HG02623 (cell line): ENCODE measurements around the gene PET100.
"Not testable (repeated sequence)": the region's sequence is repeated elsewhere in the genome, so short reads cannot be mapped to it uniquely, and the experiment has no call there.

Experiments
- ATAC-seq: cut with Tn5 transposase; IDR thresholded peaks from one replicate; pipeline ENCODE4 v1.9.1; 2021; ENCODE audit warnings: moderate library complexity; ENCODE audit not compliant: unreplicated experiment

The PET100 gene

DNA sequence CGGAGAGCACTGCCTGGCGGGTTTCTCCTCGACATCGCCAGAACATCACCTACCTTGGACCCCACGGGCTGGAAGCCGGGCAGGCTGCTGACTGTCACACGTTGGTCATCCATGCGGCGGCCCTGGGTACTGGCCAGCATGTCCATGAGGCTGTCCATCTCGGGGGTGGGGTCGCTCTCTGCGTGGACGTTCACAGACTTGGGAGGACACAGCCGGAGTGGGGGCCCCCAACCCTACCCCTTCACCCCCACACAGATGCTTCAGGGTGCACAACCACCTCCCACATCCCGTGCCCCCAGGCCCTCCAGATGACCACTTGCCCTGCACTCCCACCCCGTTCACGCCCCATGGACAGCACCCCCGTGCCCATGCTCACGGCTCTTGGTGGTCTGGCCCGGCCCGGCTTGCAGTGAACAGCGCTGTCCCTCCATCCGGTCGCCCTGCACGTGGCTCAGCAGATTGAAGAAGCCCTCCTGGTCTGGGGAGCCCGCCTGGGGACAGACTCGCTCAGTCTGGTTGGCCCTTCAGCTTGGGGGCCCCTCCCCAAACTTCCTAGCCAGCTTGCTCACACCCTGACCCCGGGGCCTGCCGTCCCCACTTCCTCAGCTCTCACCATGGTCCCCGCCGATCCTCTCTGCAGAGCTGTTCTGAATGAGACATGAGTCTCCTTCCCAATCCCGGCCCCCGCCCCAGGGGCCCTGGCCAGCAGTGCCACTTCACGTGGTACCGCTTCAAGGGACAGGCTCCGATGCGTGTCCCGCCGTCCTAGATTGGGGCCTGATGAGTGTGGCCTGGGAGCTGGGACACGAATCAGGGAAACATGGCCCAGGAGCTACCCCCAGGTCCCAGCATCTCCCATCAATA lies 3.0 kb downstream of the PET100 start:
- no peak for ATAC-seq

GRCh38 chr19:7633698-7634097 lies 4.1 kb downstream of the PET100 start, which contains the start of gene PCP2:
PCP2 (minus strand) TSS chr19:7633719; CDS start chr19:7633457, 262 bp downstream.
- ATAC-seq, result no peak

DNA sequence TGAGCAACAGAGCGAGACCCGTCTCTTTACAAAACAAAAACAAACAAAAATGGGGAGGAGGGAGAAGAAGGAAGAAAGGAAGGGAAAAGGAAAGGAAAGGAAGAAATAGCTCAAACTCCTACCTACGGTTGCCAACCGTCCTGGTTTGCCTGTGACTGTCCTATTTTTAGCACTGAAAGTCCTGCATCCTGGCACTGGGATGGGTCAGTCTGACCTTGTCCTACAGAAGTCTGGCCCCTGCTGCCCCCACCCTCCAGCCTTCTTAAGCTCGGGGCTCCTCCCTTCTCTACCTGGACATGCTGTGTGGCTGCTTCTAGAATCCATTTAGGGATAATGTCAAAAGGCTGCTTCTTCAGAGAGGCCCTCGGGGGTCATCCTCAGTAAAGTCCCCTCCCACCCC lies 6.1 kb downstream of the PET100 start:
- no peak for ATAC-seq

- ATAC-seq, result no peak
Observed at GRCh38 chr19:7636317-7636690, 6.7 kb downstream of the PET100 start.

GRCh38 chr19:7636691-7637373 lies 7.2 kb downstream of the PET100 start, which contains the start of gene STXBP2:
STXBP2 (plus strand) TSS chr19:7637110; CDS start chr19:7637150, 40 bp downstream.
- peak; percentile 66 for ATAC-seq

DNA sequence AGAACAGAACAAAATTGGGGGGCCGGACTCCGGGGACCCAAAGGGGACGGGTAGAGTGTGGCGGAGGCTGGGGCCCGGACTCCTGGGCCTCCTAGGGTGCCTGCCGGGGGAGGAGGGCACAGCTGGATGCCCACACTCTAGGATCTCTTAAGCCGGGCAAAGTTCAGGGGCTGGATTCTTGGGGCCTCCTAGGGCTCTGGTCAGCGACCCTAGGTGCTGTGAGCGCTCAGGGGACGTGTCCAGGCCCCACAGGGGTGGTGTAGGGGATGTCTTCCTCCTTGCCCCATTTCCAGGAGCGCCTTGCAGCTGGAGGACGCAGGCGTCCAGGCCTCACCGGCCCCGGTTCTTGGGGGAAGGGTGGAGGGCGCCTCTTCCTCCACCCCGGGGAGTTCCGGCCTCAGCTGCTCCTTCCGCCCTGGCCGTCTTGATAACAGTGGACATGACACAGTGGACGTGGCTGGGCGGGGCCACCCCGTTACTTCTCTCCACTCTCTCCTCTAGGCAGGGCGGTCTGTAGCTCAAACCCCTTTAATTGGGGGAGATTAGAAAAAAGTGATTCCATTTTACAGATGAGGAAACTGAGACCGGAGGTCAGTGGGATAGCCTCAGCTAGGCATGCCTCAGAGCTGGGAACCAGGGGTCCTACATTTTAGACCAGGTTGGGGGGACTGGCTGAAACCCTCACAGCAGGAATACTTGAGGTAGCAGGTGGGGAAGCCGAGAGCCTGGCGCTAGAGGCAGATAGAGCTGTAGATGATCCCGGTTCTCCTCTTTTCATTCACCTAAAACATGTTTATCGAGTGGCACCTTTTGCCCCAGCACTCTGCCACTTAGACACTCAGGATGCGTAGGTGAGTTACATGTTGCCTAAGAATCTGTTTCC lies 8.0 kb downstream of the PET100 start:
- ATAC-seq, result no peak

DNA sequence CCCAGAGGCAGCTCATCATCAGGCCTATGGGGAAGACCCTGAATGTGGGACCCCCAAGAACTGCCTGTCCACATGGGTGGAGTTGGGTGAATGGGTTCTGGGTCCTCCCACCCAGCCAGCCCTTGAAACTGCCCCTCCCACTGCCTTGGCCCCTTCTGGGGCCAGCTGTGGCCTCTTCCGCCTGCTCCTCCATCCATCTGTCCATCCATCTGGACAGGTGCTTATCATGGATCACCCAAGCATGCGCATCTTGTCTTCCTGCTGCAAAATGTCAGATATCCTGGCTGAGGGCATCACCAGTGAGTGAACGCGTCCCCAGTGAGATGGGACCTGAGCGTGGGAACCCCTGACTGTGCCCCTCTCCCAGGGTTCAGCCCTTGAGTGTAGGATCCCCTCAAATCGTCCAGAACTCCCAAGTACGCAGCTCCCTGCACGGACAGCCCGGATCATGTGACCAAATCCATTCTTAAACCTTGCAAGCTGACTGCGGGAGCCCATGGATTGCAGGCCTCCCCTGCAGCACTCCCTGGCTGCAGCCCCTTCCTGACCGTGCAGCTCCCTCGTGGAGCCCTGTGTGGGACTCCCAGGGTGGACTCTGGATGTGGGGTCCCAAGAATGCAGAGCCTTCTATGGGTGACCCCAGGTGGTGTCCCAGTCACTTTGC lies 9.3 kb downstream of the PET100 start:
- no peak for ATAC-seq

GRCh38 chr19:7639863-7640348 lies 10.3 kb downstream of the PET100 start:
- ATAC-seq, result no peak

DNA sequence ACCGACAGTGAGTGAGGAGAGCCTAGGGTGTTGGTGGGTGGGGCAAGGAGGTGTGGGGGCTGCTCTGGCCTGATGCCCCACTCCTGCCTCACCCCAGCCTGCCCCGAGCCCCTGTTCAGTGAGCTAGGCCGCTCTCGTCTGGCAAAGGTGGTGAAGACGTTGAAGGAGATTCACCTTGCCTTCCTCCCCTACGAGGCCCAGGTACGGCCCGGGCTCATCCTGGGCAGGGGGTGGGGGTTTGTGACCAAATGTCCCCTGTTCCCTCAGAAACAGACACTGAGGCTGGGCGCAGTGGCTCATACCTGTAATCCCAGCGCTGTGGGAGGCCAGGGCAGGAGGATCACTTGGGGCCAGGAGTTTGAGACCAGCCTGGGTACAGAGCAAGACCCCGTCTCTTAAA lies 11.2 kb downstream of the PET100 start:
- no peak for ATAC-seq

DNA sequence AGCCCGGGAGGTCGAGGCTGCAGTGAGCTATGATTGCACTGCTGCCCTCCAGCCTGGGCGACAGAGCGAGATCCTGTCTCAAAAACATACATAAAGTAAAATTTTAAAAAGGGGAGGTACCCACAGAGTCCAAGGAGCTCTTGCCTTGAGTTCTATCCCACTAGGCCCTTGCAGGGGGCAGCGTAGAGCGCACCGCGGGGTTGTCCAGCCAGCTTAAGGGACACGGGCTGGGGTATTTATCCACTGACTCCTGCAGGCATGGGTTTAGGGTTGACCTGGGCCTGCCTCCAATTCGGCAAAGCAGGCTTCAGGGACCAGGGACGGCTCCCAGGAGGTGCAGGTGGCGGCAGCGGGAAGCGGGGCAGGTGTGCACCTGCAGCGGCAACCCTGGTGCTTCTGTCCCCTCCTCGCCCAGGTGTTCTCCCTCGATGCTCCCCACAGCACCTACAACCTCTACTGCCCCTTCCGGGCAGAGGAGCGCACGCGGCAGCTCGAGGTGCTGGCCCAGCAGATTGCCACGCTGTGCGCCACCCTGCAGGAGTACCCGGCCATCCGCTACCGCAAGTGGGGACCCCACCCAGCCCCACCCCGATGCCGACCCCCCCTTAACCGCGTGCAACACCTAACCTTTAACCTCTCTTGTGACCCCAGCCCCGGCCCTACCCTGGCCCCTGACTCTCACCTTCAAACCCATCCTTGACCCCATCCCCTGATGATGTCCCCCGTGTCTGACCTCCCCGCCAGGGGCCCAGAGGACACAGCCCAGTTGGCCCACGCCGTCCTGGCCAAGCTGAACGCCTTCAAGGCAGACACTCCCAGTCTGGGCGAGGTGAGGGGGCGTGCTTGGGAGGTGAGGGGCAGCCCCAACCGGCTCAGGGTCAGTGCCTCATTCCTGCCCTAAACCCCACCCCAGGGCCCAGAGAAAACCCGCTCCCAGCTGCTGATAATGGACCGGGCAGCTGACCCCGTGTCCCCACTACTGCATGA lies 12.0 kb downstream of the PET100 start:
- ATAC-seq, result no peak

- no peak for ATAC-seq
Observed at GRCh38 chr19:7642295-7643030, 12.9 kb downstream of the PET100 start.

DNA sequence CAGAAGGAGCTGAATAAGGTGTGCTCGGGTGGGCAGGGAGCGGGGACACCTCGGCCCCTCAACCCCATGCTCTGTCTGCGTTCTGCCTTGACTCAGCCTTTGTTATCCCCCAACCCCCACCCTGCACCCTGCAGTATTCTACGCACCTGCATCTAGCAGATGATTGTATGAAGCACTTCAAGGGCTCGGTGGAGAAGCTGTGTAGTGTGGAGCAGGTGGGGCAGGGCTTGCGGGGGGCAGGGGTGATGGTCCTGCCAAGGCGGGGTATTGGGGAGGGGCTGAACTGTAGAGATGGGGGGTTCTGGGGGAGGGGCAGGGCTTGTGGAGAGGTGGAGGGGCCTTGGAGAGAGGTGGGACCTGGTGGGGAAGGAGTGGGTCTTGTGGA lies 13.4 kb downstream of the PET100 start:
- no peak for ATAC-seq

DNA sequence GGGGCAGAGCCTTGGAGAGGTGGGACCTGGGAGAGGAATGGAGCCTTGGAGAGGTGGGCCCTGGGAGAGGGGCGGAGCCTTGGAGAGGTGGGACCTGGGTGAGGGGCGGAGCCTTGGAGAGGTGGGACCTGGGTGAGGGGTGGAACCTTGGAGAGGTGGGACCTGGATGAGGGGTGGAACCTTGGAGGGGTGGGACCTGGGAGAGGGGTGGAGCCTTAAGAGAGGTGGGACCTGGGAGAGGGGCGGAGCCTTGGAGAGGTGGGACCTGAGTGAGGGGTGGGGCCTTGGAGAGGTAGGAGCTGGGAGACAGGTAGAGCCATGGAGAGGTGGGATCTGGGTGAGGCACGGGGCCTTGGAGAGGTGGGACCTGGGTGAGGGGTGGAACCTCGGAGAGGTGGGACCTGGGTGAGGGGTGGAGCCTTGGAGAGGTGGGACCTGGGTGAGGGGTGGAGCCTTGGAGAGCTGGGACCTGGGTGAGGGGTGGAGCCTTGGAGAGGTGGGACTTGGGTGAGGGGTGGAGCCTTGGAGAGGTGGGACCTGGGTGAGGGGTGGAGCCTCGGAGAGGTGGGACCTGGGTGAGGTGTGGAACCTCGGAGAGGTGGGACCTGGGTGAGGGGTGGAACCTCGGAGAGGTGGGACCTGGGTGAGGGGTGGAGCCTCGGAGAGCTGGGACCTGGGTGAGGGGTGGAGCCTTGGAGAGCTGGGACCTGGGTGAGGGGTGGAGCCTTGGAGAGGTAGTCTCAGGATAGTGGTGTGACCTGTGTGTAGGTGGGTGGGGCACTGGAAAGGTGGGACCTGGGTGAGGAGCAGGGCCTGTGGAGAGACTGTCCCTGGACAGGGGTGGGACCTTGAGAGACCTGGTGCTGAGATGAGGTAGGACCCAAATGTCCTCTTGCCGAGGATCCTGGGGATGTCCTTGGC lies 14.3 kb downstream of the PET100 start:
- ATAC-seq, result not testable (repeated sequence)

GRCh38 chr19:7644550-7644877 lies 14.9 kb downstream of the PET100 start:
- ATAC-seq, result no peak

- no peak for ATAC-seq
Observed at GRCh38 chr19:7645163-7645562, 15.6 kb downstream of the PET100 start.

DNA sequence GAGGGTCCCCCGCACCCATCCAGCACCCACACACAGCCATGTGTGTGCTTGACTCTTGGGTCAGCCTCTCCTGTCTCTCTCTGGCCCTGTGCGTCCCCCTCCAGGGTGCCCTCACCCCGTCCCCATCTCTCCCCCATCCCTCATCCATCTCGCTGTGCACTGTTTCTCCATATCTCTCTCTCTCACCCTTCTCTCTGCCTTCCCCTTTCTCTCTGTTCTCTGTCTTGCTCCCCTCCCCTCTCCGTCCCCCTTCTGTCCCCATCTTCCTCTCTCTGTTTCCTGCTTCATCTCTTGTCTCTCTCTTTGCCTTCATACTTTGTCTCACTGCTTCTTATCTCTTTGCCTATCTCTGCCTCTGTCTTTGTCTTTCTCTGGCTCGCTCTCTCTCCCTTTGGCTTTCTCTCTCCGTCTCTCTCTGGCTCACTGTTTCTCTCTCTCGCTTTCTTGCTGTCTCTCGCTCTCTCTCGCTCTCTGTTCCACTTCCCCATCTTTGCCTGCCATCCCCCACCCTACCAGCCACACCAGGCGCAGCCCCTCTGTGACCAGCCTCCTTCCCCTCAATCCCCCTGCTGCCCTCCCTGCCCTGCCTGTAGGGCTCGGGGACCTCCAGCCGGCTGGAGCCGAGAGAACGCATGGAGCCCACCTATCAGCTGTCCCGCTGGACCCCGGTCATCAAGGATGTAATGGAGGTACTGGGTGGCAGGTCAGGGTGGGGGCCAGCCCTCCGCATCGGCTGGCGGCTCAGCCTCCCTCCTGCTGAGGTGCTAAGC lies 16.2 kb downstream of the PET100 start:
- no peak for ATAC-seq

- no peak for ATAC-seq
Observed at GRCh38 chr19:7646426-7646700, 16.8 kb downstream of the PET100 start.
